GM19023 (cell line): ENCODE results near the gene BCL2.
A peak's percentile ranks its signal among the peaks of the same experiment; 100 is the strongest.
"Not testable (repeated sequence)": the region's sequence is repeated elsewhere in the genome, so short reads cannot be mapped to it uniquely, and the experiment has no call there.

Experiments used
- ATAC-seq: cut with Tn5 transposase; IDR thresholded peaks from one replicate; pipeline ENCODE4 v1.9.1; 2021; ENCODE audit warnings: mild to moderate bottlenecking, moderate library complexity; ENCODE audit not compliant: unreplicated experiment

Gene BCL2

GRCh38 chr18:63319383-63320122, at the start of gene BCL2:
BCL2 (minus strand) TSS chr18:63319769.
- peak; percentile 4 for ATAC-seq

GRCh38 chr18:63368611-63369010, 49.0 kb upstream of the BCL2 start:
- ATAC-seq: no peak

- ATAC-seq: peak; percentile 89
These were observed 47.7 kb upstream of the BCL2 start, which contains the start of gene KDSR for GRCh38 chr18:63367053-63367953. KDSR (minus strand) TSS chr18:63367206; CDS start chr18:63367118, 88 bp downstream.

GRCh38 chr18:63366213-63367052, 46.9 kb upstream of the BCL2 start:
- ATAC-seq: peak; percentile 39

GRCh38 chr18:63365876-63366212, 46.3 kb upstream of the BCL2 start:
- ATAC-seq: no peak

GRCh38 chr18:63363951-63364350, 44.4 kb upstream of the BCL2 start:
- no peak for ATAC-seq

GRCh38 chr18:63363420-63363819, 43.9 kb upstream of the BCL2 start:
- not testable (repeated sequence) for ATAC-seq

GRCh38 chr18:63356272-63356896, 36.8 kb upstream of the BCL2 start:
- no peak for ATAC-seq

- ATAC-seq: no peak
These were observed 30.7 kb upstream of the BCL2 start for GRCh38 chr18:63350230-63350629.

GRCh38 chr18:63348508-63349136, 29.1 kb upstream of the BCL2 start:
- ATAC-seq: no peak

GRCh38 chr18:63346480-63347183, 27.1 kb upstream of the BCL2 start:
- no peak for ATAC-seq

- ATAC-seq: no peak
These were observed 26.5 kb upstream of the BCL2 start for GRCh38 chr18:63346031-63346430.

GRCh38 chr18:63344918-63345317, 25.3 kb upstream of the BCL2 start:
- no peak for ATAC-seq

GRCh38 chr18:63344263-63344662, 24.7 kb upstream of the BCL2 start:
- no peak for ATAC-seq

- no peak for ATAC-seq
These were observed 22.6 kb upstream of the BCL2 start for GRCh38 chr18:63342206-63342605.

GRCh38 chr18:63339920-63340484, 20.4 kb upstream of the BCL2 start:
- no peak for ATAC-seq

- no peak for ATAC-seq
These were observed 17.0 kb upstream of the BCL2 start for GRCh38 chr18:63336366-63337099.

GRCh38 chr18:63331105-63331504, 11.5 kb upstream of the BCL2 start:
- no peak for ATAC-seq
